WTC11 (cell line): ENCODE results near the gene TESK2. TPM values are rescaled to one million over a fixed set of nuclear protein-coding genes. Genes with fewer than 3 reads are reported as not detected.
A peak's percentile ranks its signal among the peaks of the same experiment; 100 is the strongest.

Source experiments
- ATAC-seq: fragments of 200-7000 bp; cut with Tn5 transposase; 2 replicates; pipeline ENCODE4 v1.10.0; 2021; ENCODE audit warnings: mild to moderate bottlenecking, moderate library complexity
- CTCF ChIA-PET: fragments of 300-600 bp; sonication (Branson Sonifier 250); formaldehyde crosslinking; loops from one replicate; lab custom pipeline; 2021; ENCODE audit warnings: antibody characterized with exemption; lab: Charles Lee
- POLR2A ChIA-PET: fragments of 350-600 bp; sonication (Branson Sonifier 250); formaldehyde crosslinking; loops from one replicate; lab custom pipeline; 2021; ENCODE audit warnings: antibody characterized with exemption; lab: Charles Lee
- DNase-seq: peaks from one replicate; pipeline ENCODE4 v3.0.0; 2021; ENCODE audit warnings: low spot score
- H3K27ac Mint-ChIP-seq: 2 replicates; pipeline ENCODE4 v1.8.0; 2021; ENCODE audit warnings: mixed read lengths
- H3K27me3 Mint-ChIP-seq: 2 replicates; pipeline ENCODE4 v1.8.0; 2021; ENCODE audit warnings: low read depth, mild to moderate bottlenecking, moderate library complexity, mixed read lengths
- H3K36me3 Mint-ChIP-seq: 2 replicates; pipeline ENCODE4 v1.8.0; 2021; ENCODE audit warnings: mixed read lengths
- H3K4me1 Mint-ChIP-seq: 2 replicates; pipeline ENCODE4 v1.8.0; 2022; ENCODE audit warnings: mixed read lengths
- H3K4me3 Mint-ChIP-seq: 2 replicates; pipeline ENCODE4 v1.8.0; 2021; ENCODE audit warnings: mild to moderate bottlenecking, moderate library complexity, mixed read lengths
- H3K9me3 Mint-ChIP-seq: 2 replicates; pipeline ENCODE4 v1.8.0; 2021; ENCODE audit warnings: mixed read lengths
- ARID4B ChIP-seq: sonication (generic); formaldehyde crosslinking; IDR thresholded peaks from 2 replicates; pipeline ENCODE4 v1.8.0; 2023; ENCODE audit warnings: missing genetic modification reagents, mild to moderate bottlenecking, borderline replicate concordance
- CBFB ChIP-seq: sonication (generic); formaldehyde crosslinking; IDR thresholded peaks from 2 replicates; pipeline ENCODE4 v1.8.1; 2022; ENCODE audit warnings: mild to moderate bottlenecking, low read depth, missing genetic modification reagents
- CDX4 ChIP-seq: fragments of 250-450 bp; sonication (Bioruptor Pico); IDR thresholded peaks from 2 replicates; pipeline ENCODE4 v1.9.0; 2021; ENCODE audit warnings: moderate library complexity, mild to moderate bottlenecking, inconsistent platforms, borderline replicate concordance
- E2F4 ChIP-seq: sonication (generic); formaldehyde crosslinking; IDR thresholded peaks from 2 replicates; pipeline ENCODE4 v1.8.1; 2022; ENCODE audit warnings: low read depth, mild to moderate bottlenecking, moderate library complexity, missing genetic modification reagents, borderline replicate concordance
- E2F5 ChIP-seq: sonication (generic); formaldehyde crosslinking; IDR thresholded peaks from 2 replicates; pipeline ENCODE4 v1.8.1; 2022; ENCODE audit warnings: mild to moderate bottlenecking, moderate library complexity, missing genetic modification reagents
- FOXP1 ChIP-seq: sonication (generic); formaldehyde crosslinking; IDR thresholded peaks from 2 replicates; pipeline ENCODE4 v1.8.0; 2022; ENCODE audit warnings: missing genetic modification reagents, mild to moderate bottlenecking, moderate library complexity, borderline replicate concordance
- GABPB1 ChIP-seq: sonication (generic); formaldehyde crosslinking; IDR thresholded peaks from 2 replicates; pipeline ENCODE4 v1.8.1; 2023; ENCODE audit warnings: mild to moderate bottlenecking, missing genetic modification reagents
- IRF1 ChIP-seq: sonication (generic); formaldehyde crosslinking; IDR thresholded peaks from 2 replicates; pipeline ENCODE4 v1.8.0; 2023; ENCODE audit warnings: missing genetic modification reagents
- IRF2 ChIP-seq: sonication (generic); formaldehyde crosslinking; IDR thresholded peaks from 2 replicates; pipeline ENCODE4 v1.8.0; 2022; ENCODE audit warnings: low read depth, missing genetic modification reagents, borderline replicate concordance
- MYBL2 ChIP-seq: sonication (generic); formaldehyde crosslinking; IDR thresholded peaks from 2 replicates; pipeline ENCODE4 v1.8.1; 2023; ENCODE audit warnings: mild to moderate bottlenecking, moderate library complexity, missing genetic modification reagents
- NFATC4 ChIP-seq: fragments of 250-450 bp; sonication (Bioruptor Pico); IDR thresholded peaks from 2 replicates; pipeline ENCODE4 v1.9.0; 2021; ENCODE audit warnings: mild to moderate bottlenecking
- NFE2L1 ChIP-seq: sonication (generic); formaldehyde crosslinking; IDR thresholded peaks from 2 replicates; pipeline ENCODE4 v1.8.1; 2023; ENCODE audit warnings: missing genetic modification reagents
- NR1H2 ChIP-seq: sonication (generic); formaldehyde crosslinking; IDR thresholded peaks from 2 replicates; pipeline ENCODE4 v1.9.0; 2021; ENCODE audit warnings: mild to moderate bottlenecking, moderate library complexity, missing genetic modification reagents
- OVOL2 ChIP-seq: fragments of 250-450 bp; sonication (Bioruptor Pico); IDR thresholded peaks from 2 replicates; pipeline ENCODE4 v1.9.0; 2021; ENCODE audit warnings: mild to moderate bottlenecking, borderline replicate concordance
- RORB ChIP-seq: fragments of 250-450 bp; sonication (Bioruptor Pico); IDR thresholded peaks from 2 replicates; pipeline ENCODE4 v1.9.0; 2021; ENCODE audit warnings: mild to moderate bottlenecking
- TCF7 ChIP-seq: sonication (generic); formaldehyde crosslinking; IDR thresholded peaks from 2 replicates; pipeline ENCODE4 v1.8.0; 2022; ENCODE audit warnings: mild to moderate bottlenecking, low read depth, missing genetic modification reagents, moderate library complexity
- USF2 ChIP-seq: sonication (generic); formaldehyde crosslinking; IDR thresholded peaks from 2 replicates; pipeline ENCODE4 v1.8.1; 2023; ENCODE audit warnings: mild to moderate bottlenecking, missing genetic modification reagents, moderate library complexity
- ZNF121 ChIP-seq: sonication (generic); formaldehyde crosslinking; IDR thresholded peaks from 2 replicates; pipeline ENCODE4 v1.8.0; 2023; ENCODE audit warnings: missing genetic modification reagents
- ZNF423 ChIP-seq: fragments of 250-450 bp; sonication (Bioruptor Pico); IDR thresholded peaks from 2 replicates; pipeline ENCODE4 v2.1.2; 2022; ENCODE audit warnings: mild to moderate bottlenecking, moderate library complexity
- ZNF532 ChIP-seq: fragments of 250-450 bp; sonication (Bioruptor Pico); IDR thresholded peaks from 2 replicates; pipeline ENCODE4 v1.9.0; 2021; ENCODE audit warnings: mild to moderate bottlenecking, borderline replicate concordance
- total RNA-seq: library from RNA; stranded (reverse); gene quantifications from 3 replicates; pipeline ENCODE4 v1.2.3, GENCODE V29; 2021

Gene TESK2
- total RNA-seq, 1 experiment from 2014 or later: 13.3 TPM

GRCh38 chr1:45306905-45307304 lies 184.1 kb downstream of the TESK2 start:
- CTCF ChIA-PET: interaction anchor here (1.4 to 11.1 kb wide), 2 partner anchors 18 to 291 kb away, joined by 3 to 317 read pairs; partner anchors contain the start of genes HECTD3 and UROD
- Mint-ChIP-seq H3K9me3 (peaks cover 7% of the 10 kb centered on the region; the same call in 1 of the 2 replicates), H3K36me3 (peaks cover 6% of the 10 kb centered on the region; the same call in 1 of the 2 replicates), H3K27ac (no peak overlapping the region), H3K4me3 (peak overlapping the region; percentile 51), H3K4me1 (peaks cover 40% of the 10 kb centered on the region), H3K27me3 (no peaks in the 10 kb centered on the region)
- POLR2A ChIA-PET: no interaction called here
- ATAC-seq: no peak
- TF ChIP-seq ZNF423 (CRISPR knock-in tag) (no peak), ZNF121 (CRISPR knock-in tag) (no peak), GABPB1 (no peak), TCF7 (CRISPR knock-in tag) (no peak), CBFB (CRISPR knock-in tag) (no peak), ARID4B (CRISPR knock-in tag) (no peak), ZNF532 (no peak), NFE2L1 (CRISPR knock-in tag) (no peak), E2F5 (CRISPR knock-in tag) (no peak), IRF1 (CRISPR knock-in tag) (no peak)
- TF ChIP-seq, all 79 proteins: peak for 0
- no peak for DNase-seq

GRCh38 chr1:45306319-45306718 lies 184.6 kb downstream of the TESK2 start:
- ChIA-PET POLR2A (interaction anchor here (2.3 to 5.3 kb wide), 2 partner anchors 21 to 34 kb away, joined by 12 to 52 read pairs; partner anchors contain the start of genes HPDL, MUTYH and TOE1), CTCF (interaction anchor here (0.8 to 11.1 kb wide), 7 partner anchors 14 to 291 kb away, joined by 3 to 317 read pairs (median 5); partner anchors contain the start of genes HECTD3, MUTYH, TOE1 and UROD)
- Mint-ChIP-seq H3K9me3 (peaks cover 6% of the 10 kb centered on the region; the same call in 1 of the 2 replicates), H3K27me3 (no peaks in the 10 kb centered on the region), H3K27ac (peak overlapping the region; percentile 95), H3K36me3 (peaks cover 6% of the 10 kb centered on the region; the same call in 1 of the 2 replicates), H3K4me1 (peaks cover 45% of the 10 kb centered on the region), H3K4me3 (peak overlapping the region; percentile 51)
- no peak for DNase-seq
- no peak for ATAC-seq
- TF ChIP-seq IRF2 (no peak), ZNF423 (CRISPR knock-in tag) (no peak), CDX4 (CRISPR knock-in tag) (no peak), NFATC4 (CRISPR knock-in tag) (no peak), FOXP1 (no peak), E2F5 (CRISPR knock-in tag) (no peak), USF2 (CRISPR knock-in tag) (no peak), E2F4 (CRISPR knock-in tag) (no peak), MYBL2 (CRISPR knock-in tag) (no peak), NR1H2 (CRISPR knock-in tag) (no peak), RORB (CRISPR knock-in tag) (no peak), OVOL2 (no peak)
